HEK293 (cell line): ENCODE data around the gene MCF2L.

Experiments
- CTCF ChIA-PET: fragments of 350-600 bp; formaldehyde crosslinking; extraction: SDS; loops from one replicate; lab custom pipeline; 2021; ENCODE audit warnings: antibody characterized with exemption; lab: Yijun Ruan, JAX
- POLR2A ChIA-PET: fragments of 300-600 bp; formaldehyde crosslinking; extraction: SDS; loops from one replicate; lab custom pipeline; 2020; ENCODE audit warnings: antibody characterized with exemption, inconsistent platforms; lab: Yijun Ruan, JAX
- H3K27ac ChIP-seq: fragments of 200-500 bp; sonication (Bioruptor generic); 2 replicates; pipeline ENCODE4 v1.5.1; 2014; ENCODE audit warnings: low read depth, low read length, control low read depth, inconsistent platforms; ENCODE audit errors: extremely low read depth
- H3K36me3 ChIP-seq, 2 experiments: fragments of 200-500 bp in 1 of 2; sonication (Bioruptor generic) in 1 of 2; 1 replicate in 1 of 2; 2 replicates in 1 of 2; pipeline ENCODE4 v1.5.1; 2014 to 2017; ENCODE audit warnings: inconsistent platforms in 2 of 2, low read length in 2 of 2; ENCODE audit not compliant: control insufficient read depth in 2 of 2, insufficient read depth in 1 of 2
- H3K4me1 ChIP-seq: fragments of 200-500 bp; sonication (Bioruptor generic); 2 replicates; pipeline ENCODE4 v1.5.1; 2014; ENCODE audit warnings: mild to moderate bottlenecking, low read length, inconsistent platforms; ENCODE audit not compliant: control insufficient read depth, insufficient read depth
- H3K4me3 ChIP-seq: 2 replicates; pipeline ENCODE4 v1.5.1; 2011; ENCODE audit warnings: low read depth, mild to moderate bottlenecking, control low read depth, low read length, moderate library complexity
- H3K9me3 ChIP-seq: fragments of 200-500 bp; sonication (Bioruptor generic); 2 replicates; pipeline ENCODE4 v1.5.1; 2014; ENCODE audit warnings: low read depth, low read length, inconsistent platforms; ENCODE audit not compliant: control insufficient read depth, insufficient read depth
- EGR2 ChIP-seq: fragments of 450-650 bp; formaldehyde crosslinking; IDR thresholded peaks from 2 replicates; pipeline ENCODE4 v1.5.1; 2016; ENCODE audit warnings: low read depth, missing biosample characterization, missing genetic modification characterization
- IKZF3 ChIP-seq: fragments of 450-650 bp; IDR thresholded peaks from 2 replicates; pipeline ENCODE4 v1.5.0; 2018; ENCODE audit warnings: missing biosample characterization, mild to moderate bottlenecking, missing genetic modification characterization, moderate library complexity
- KLF7 ChIP-seq: fragments of 450-650 bp; formaldehyde crosslinking; IDR thresholded peaks from 2 replicates; pipeline ENCODE4 v1.5.1; 2016; ENCODE audit warnings: missing biosample characterization, missing genetic modification characterization, borderline replicate concordance
- MYNN ChIP-seq: fragments of 450-650 bp; formaldehyde crosslinking; IDR thresholded peaks from 2 replicates; pipeline ENCODE4 v1.5.1; 2016; ENCODE audit warnings: missing biosample characterization, missing genetic modification characterization, borderline replicate concordance
- PRDM10 ChIP-seq: fragments of 450-650 bp; formaldehyde crosslinking; IDR thresholded peaks from 2 replicates; pipeline ENCODE4 v1.5.1; 2016; ENCODE audit warnings: missing biosample characterization, missing genetic modification characterization
- PRDM2 ChIP-seq: fragments of 450-650 bp; formaldehyde crosslinking; IDR thresholded peaks from 2 replicates; pipeline ENCODE4 v1.5.1; 2016; ENCODE audit warnings: missing biosample characterization, missing genetic modification characterization, borderline replicate concordance
- SP2 ChIP-seq: fragments of 450-650 bp; formaldehyde crosslinking; IDR thresholded peaks from 2 replicates; pipeline ENCODE4 v1.5.1; 2016; ENCODE audit warnings: missing biosample characterization, missing genetic modification characterization
- SP7 ChIP-seq: fragments of 450-650 bp; formaldehyde crosslinking; IDR thresholded peaks from 2 replicates; pipeline ENCODE4 v1.5.1; 2016; ENCODE audit warnings: missing biosample characterization, missing genetic modification characterization
- ZBTB48 ChIP-seq: fragments of 450-650 bp; formaldehyde crosslinking; IDR thresholded peaks from 2 replicates; pipeline ENCODE4 v1.5.1; 2016; ENCODE audit warnings: missing biosample characterization, missing genetic modification characterization
- ZFP41 ChIP-seq: fragments of 450-650 bp; formaldehyde crosslinking; IDR thresholded peaks from 2 replicates; pipeline ENCODE4 v1.5.1; 2016; ENCODE audit warnings: missing biosample characterization, missing genetic modification characterization, borderline replicate concordance
- ZNF16 ChIP-seq: fragments of 450-650 bp; formaldehyde crosslinking; IDR thresholded peaks from 2 replicates; pipeline ENCODE4 v1.5.1; 2016; ENCODE audit warnings: low read depth, missing biosample characterization, missing genetic modification characterization
- ZNF174 ChIP-seq: fragments of 450-650 bp; formaldehyde crosslinking; IDR thresholded peaks from 2 replicates; pipeline ENCODE4 v1.5.0; 2017; ENCODE audit warnings: missing biosample characterization, mild to moderate bottlenecking, missing genetic modification characterization
- ZNF175 ChIP-seq: fragments of 450-650 bp; formaldehyde crosslinking; IDR thresholded peaks from 2 replicates; pipeline ENCODE4 v1.5.1; 2016; ENCODE audit warnings: missing biosample characterization, missing genetic modification characterization
- ZNF184 ChIP-seq: fragments of 450-650 bp; IDR thresholded peaks from 2 replicates; pipeline ENCODE4 v1.5.1; 2018; ENCODE audit warnings: missing biosample characterization, mild to moderate bottlenecking, missing genetic modification characterization
- ZNF19 ChIP-seq: fragments of 450-650 bp; formaldehyde crosslinking; IDR thresholded peaks from 2 replicates; pipeline ENCODE4; 2016; ENCODE audit warnings: missing biosample characterization, missing genetic modification characterization, low read depth
- ZNF302 ChIP-seq: fragments of 450-650 bp; formaldehyde crosslinking; IDR thresholded peaks from 2 replicates; pipeline ENCODE4 v1.5.1; 2016; ENCODE audit warnings: missing biosample characterization, missing genetic modification characterization, low read depth
- ZNF354C ChIP-seq: fragments of 450-650 bp; formaldehyde crosslinking; IDR thresholded peaks from 2 replicates; pipeline ENCODE4 v1.5.1; 2016; ENCODE audit warnings: missing biosample characterization, missing genetic modification characterization, low read depth, borderline replicate concordance
- ZNF521 ChIP-seq: fragments of 450-650 bp; formaldehyde crosslinking; IDR thresholded peaks from 2 replicates; pipeline ENCODE4 v1.5.1; 2017; ENCODE audit warnings: missing biosample characterization, mild to moderate bottlenecking, missing genetic modification characterization
- ZNF529 ChIP-seq: fragments of 450-650 bp; formaldehyde crosslinking; IDR thresholded peaks from 2 replicates; pipeline ENCODE4 v1.5.1; 2017; ENCODE audit warnings: missing genetic modification characterization, missing biosample characterization; ENCODE audit not compliant: insufficient replicate concordance
- ZNF585B ChIP-seq: fragments of 450-650 bp; formaldehyde crosslinking; IDR thresholded peaks from 2 replicates; pipeline ENCODE4 v1.5.1; 2016; ENCODE audit warnings: missing biosample characterization, missing genetic modification characterization
- ZNF623 ChIP-seq: fragments of 450-650 bp; formaldehyde crosslinking; IDR thresholded peaks from 2 replicates; pipeline ENCODE4 v1.5.1; 2016; ENCODE audit warnings: missing biosample characterization, missing genetic modification characterization
- ZNF639 ChIP-seq: fragments of 450-650 bp; formaldehyde crosslinking; IDR thresholded peaks from 2 replicates; pipeline ENCODE4 v1.5.1; 2016; ENCODE audit warnings: missing biosample characterization, missing genetic modification characterization
- ZNF701 ChIP-seq: fragments of 450-650 bp; formaldehyde crosslinking; IDR thresholded peaks from 2 replicates; pipeline ENCODE4 v1.5.1; 2016; ENCODE audit warnings: missing biosample characterization, missing genetic modification characterization
- ZNF792 ChIP-seq: fragments of 450-650 bp; formaldehyde crosslinking; IDR thresholded peaks from 2 replicates; pipeline ENCODE4 v1.5.1; 2016; ENCODE audit warnings: missing biosample characterization, missing genetic modification characterization
- ZSCAN23 ChIP-seq: fragments of 450-650 bp; formaldehyde crosslinking; IDR thresholded peaks from 2 replicates; pipeline ENCODE4 v1.5.1; 2016; ENCODE audit warnings: missing biosample characterization, missing genetic modification characterization

MCF2L gene

GRCh38 chr13:112990783-112991182 is 21.8 kb downstream of the MCF2L start (continued):
- TF ChIP-seq KLF7 (tag by site-specific recombination) = no peak
- TF ChIP-seq ZNF701 (tag by site-specific recombination) = no peak
- no peak for TF ChIP-seq ZNF184 (tag by site-specific recombination)
- no peak for TF ChIP-seq ZFP41
- no peak for TF ChIP-seq IKZF3
- TF ChIP-seq ZNF623 = no peak
- no peak for TF ChIP-seq ZNF529 (tag by site-specific recombination)
- no peak for TF ChIP-seq ZNF585B (tag by site-specific recombination)
- no peak for TF ChIP-seq SP2
- no peak for TF ChIP-seq ZNF174 (tag by site-specific recombination)
- TF ChIP-seq ZNF521 = no peak
- no peak for TF ChIP-seq ZNF302 (tag by site-specific recombination)

- CTCF ChIA-PET = interaction anchor here (0.6 to 1.2 kb wide), 2 partner anchors 10 to 415 kb away, joined by 4 read pairs; no protein-coding TSS in a partner anchor
- H3K27ac ChIP-seq = no peak overlapping the region
- no peaks in the 10 kb centered on the region for H3K9me3 ChIP-seq
- no peak overlapping the region for H3K4me3 ChIP-seq
- TF ChIP-seq ZNF19 (tag by site-specific recombination) = no peak
- TF ChIP-seq ZNF16 (tag by site-specific recombination) = no peak
- no peak for TF ChIP-seq ZSCAN23 (tag by site-specific recombination)
- TF ChIP-seq PRDM2 (tag by site-specific recombination) = no peak
- no peak for TF ChIP-seq ZNF175
- no peak for TF ChIP-seq ZBTB48 (tag by site-specific recombination)
- no peak for TF ChIP-seq ZNF302 (tag by site-specific recombination)
- no peak for TF ChIP-seq MYNN (tag by site-specific recombination)
- TF ChIP-seq ZNF354C (tag by site-specific recombination) = no peak
- TF ChIP-seq EGR2 (tag by site-specific recombination) = no peak
- TF ChIP-seq ZNF639 (tag by site-specific recombination) = no peak
- no peak for TF ChIP-seq PRDM10 (tag by site-specific recombination)
- no peak for TF ChIP-seq ZNF792 (tag by site-specific recombination)
- TF ChIP-seq SP7 (tag by site-specific recombination) = no peak
- H3K36me3 ChIP-seq = no peaks in the 10 kb centered on the region
- POLR2A ChIA-PET = no interaction called here
- H3K4me1 ChIP-seq = no peaks in the 10 kb centered on the region
Measured at GRCh38 chr13:112991609-112992008, 22.6 kb downstream of the MCF2L start.
